ENCODE results near the gene PCDHGB6. TPM values are rescaled to one million over a fixed set of nuclear protein-coding genes. Genes with fewer than 3 reads are reported as not detected.
"Not testable (repeated sequence)": the region's sequence is repeated elsewhere in the genome, so short reads cannot be mapped to it uniquely, and the experiment has no call there.

PCDHGB6 gene
- total RNA-seq = 1.2 and 1.6 TPM in 2 replicates

- H3K4me1 Mint-ChIP-seq; DNase-seq; H3K36me3 Mint-ChIP-seq (ENCODE audit: low read depth); intact Hi-C loops (cut with micrococcal nuclease); POLR2A ChIA-PET: not testable (repeated sequence)
- H3K27ac Mint-ChIP-seq = peak within 1 kb of the TSS; percentile 1
- CTCF ChIA-PET = interaction anchor here (0.7 to 2.3 kb wide), 5 partner anchors 10 to 160 kb away, joined by 3 to 9 read pairs (median 3); partner anchors contain the start of genes PCDHGB5 and PCDHGC3
- peaks cover 20% of the 10 kb centered on the region for H3K9me3 Mint-ChIP-seq
- peak within 1 kb of the TSS; percentile 62 for H3K4me3 Mint-ChIP-seq
- peaks cover 52% of the 10 kb centered on the region for H3K27me3 Mint-ChIP-seq
- peak; percentile 78 for ATAC-seq (ENCODE audit: low read depth)
Measured at GRCh38 chr5:141407790-141408505, at the start of gene PCDHGB6. Gene PCDHGB6 (plus strand): TSS chr5:141408021. CDS start chr5:141408203, 182 bp downstream.

- peaks cover 59% of the 10 kb centered on the region for H3K27me3 Mint-ChIP-seq
- peaks cover 8% of the 10 kb centered on the region for H3K4me1 Mint-ChIP-seq
- peaks cover 12% of the 10 kb centered on the region for H3K36me3 Mint-ChIP-seq (ENCODE audit: low read depth)
- peak within 1 kb of the TSS; percentile 79 for H3K4me3 Mint-ChIP-seq
- DNase-seq (no peak), ATAC-seq (ENCODE audit: low read depth) (no peak)
- CTCF ChIA-PET = interaction anchor here (0.6 to 1.1 kb wide), 2 partner anchors 164 to 204 kb away, joined by 3 read pairs; no protein-coding TSS in a partner anchor
- POLR2A ChIA-PET = no interaction called here
- intact Hi-C loops (cut with micrococcal nuclease) = loop anchor here (1.0 to 5.0 kb wide), 2 partner anchors 33 to 204 kb away; no protein-coding TSS in a partner anchor
- TF ChIP-seq CTCF (IDR thresholded peaks at IDR 0.05) = no peak
- H3K9me3 Mint-ChIP-seq = peaks cover 39% of the 10 kb centered on the region
- peak within 1 kb of the TSS; percentile 60 for H3K27ac Mint-ChIP-seq
Measured at GRCh38 chr5:141359790-141360426, 47.9 kb upstream of the PCDHGB6 start, which contains the start of gene PCDHGB2. Gene PCDHGB2 (plus strand): TSS chr5:141359994. CDS start chr5:141360136, 142 bp downstream.

GRCh38 chr5:141360685-141361084 is 47.1 kb upstream of the PCDHGB6 start:
- ATAC-seq (ENCODE audit: low read depth) (no peak), DNase-seq (no peak)
- intact Hi-C loops (cut with micrococcal nuclease) = loop anchor here (1.0 to 5.0 kb wide), 2 partner anchors 33 to 204 kb away; no protein-coding TSS in a partner anchor
- CTCF ChIA-PET = interaction anchor here (0.6 to 1.1 kb wide), 2 partner anchors 164 to 203 kb away, joined by 3 read pairs; no protein-coding TSS in a partner anchor
- Mint-ChIP-seq H3K4me1 (peaks cover 8% of the 10 kb centered on the region), H3K36me3 (ENCODE audit: low read depth) (peaks cover 17% of the 10 kb centered on the region), H3K27me3 (peaks cover 58% of the 10 kb centered on the region), H3K9me3 (peaks cover 42% of the 10 kb centered on the region), H3K4me3 (no peak overlapping the region), H3K27ac (no peak overlapping the region)
- POLR2A ChIA-PET = no interaction called here
- TF ChIP-seq CTCF (IDR thresholded peaks at IDR 0.05) = no peak

- TF ChIP-seq CTCF (IDR thresholded peaks at IDR 0.05) = no peak
- CTCF ChIA-PET = interaction anchor here (1.3 kb wide), 1 partner anchor 58 kb away, joined by 3 read pairs; the partner anchor contains the start of gene PCDHGA11
Measured at GRCh38 chr5:141362719-141363118, 45.1 kb upstream of the PCDHGB6 start.

GRCh38 chr5:141363952-141364660 is 43.7 kb upstream of the PCDHGB6 start, which contains the start of gene PCDHGA5:
Gene PCDHGA5 (plus strand): TSS chr5:141364162. CDS start chr5:141364331, 169 bp downstream.
- Mint-ChIP-seq H3K27me3 (peaks cover 53% of the 10 kb centered on the region), H3K4me1 (peaks cover 8% of the 10 kb centered on the region), H3K4me3 (no peak within 1 kb of the TSS), H3K27ac (no peak within 1 kb of the TSS), H3K36me3 (ENCODE audit: low read depth) (peaks cover 17% of the 10 kb centered on the region), H3K9me3 (peaks cover 36% of the 10 kb centered on the region)
- ChIA-PET POLR2A (no interaction called here), CTCF (interaction anchor here (1.3 kb wide), 1 partner anchor 57 kb away, joined by 3 read pairs; the partner anchor contains the start of gene PCDHGA11)
- ATAC-seq (ENCODE audit: low read depth) (no peak), DNase-seq (no peak)
- intact Hi-C loops (cut with micrococcal nuclease) = loop anchor here (5.0 kb wide), 1 partner anchor 37 kb away; no protein-coding TSS in a partner anchor
- TF ChIP-seq CTCF (IDR thresholded peaks at IDR 0.05) = no peak

More at GRCh38 chr5:141362719-141363118, 45.1 kb upstream of the PCDHGB6 start:
- Mint-ChIP-seq H3K4me3 (peak overlapping the region; percentile 9), H3K4me1 (peaks cover 8% of the 10 kb centered on the region), H3K27ac (no peak overlapping the region), H3K36me3 (ENCODE audit: low read depth) (peaks cover 17% of the 10 kb centered on the region), H3K27me3 (peaks cover 54% of the 10 kb centered on the region), H3K9me3 (peaks cover 41% of the 10 kb centered on the region)
- DNase-seq (no peak), ATAC-seq (ENCODE audit: low read depth) (no peak)
- intact Hi-C loops (cut with micrococcal nuclease) = loop anchor here (5.0 kb wide), 1 partner anchor 35 kb away; no protein-coding TSS in a partner anchor
- POLR2A ChIA-PET = no interaction called here

Measured in activated B cell treated with CpG ODN at 0.5 μM for 24 hours (primary cell).